ENCODE results near the gene PCA3.

PCA3 gene

GRCh38 chr9:76835571-76836283 lies 71.5 kb downstream of the PCA3 start:
- DNase-seq: no peak
